Measurements from ENCODE around the gene SLBP. TPM values are rescaled to one million over a fixed set of nuclear protein-coding genes. Genes with fewer than 3 reads are reported as not detected.

Gene SLBP
- polyA plus RNA-seq, 1 experiment, result 36.9 TPM

GRCh38 chr4:1730532-1731135 lies 18.5 kb upstream of the SLBP start:
- Histone ChIP-seq H3K4me3 (ENCODE audit: low read depth, low read length) (no peak overlapping the region), H3K27me3 (ENCODE audit: control insufficient read depth, insufficient read depth, low read length) (no peaks in the 10 kb centered on the region), H3K36me3 (ENCODE audit: control insufficient read depth, insufficient read depth, low read length) (peaks cover 9% of the 10 kb centered on the region)
- ChIA-PET CTCF (interaction anchor here (0.6 to 3.2 kb wide), 13 partner anchors 10 to 377 kb away, joined by 3 to 23 read pairs (median 6); partner anchors contain the start of genes TACC3 and TMEM129), POLR2A (no interaction called here)
- DNase-seq (ENCODE audit: low read depth), result no peak
- no peak for TF ChIP-seq CTCF (IDR thresholded peaks at IDR 0.05; ENCODE audit: insufficient read depth, low read depth, low read length)

- no peak for TF ChIP-seq CTCF (IDR thresholded peaks at IDR 0.05; ENCODE audit: insufficient read depth, low read depth, low read length)
- CTCF ChIA-PET, result interaction anchor here (1.1 to 11.5 kb wide), 5 partner anchors 8 to 180 kb away, joined by 3 to 167 read pairs (median 9); partner anchors contain the start of genes TACC3 and TMEM129
- Histone ChIP-seq H3K4me3 (ENCODE audit: low read depth, low read length) (no peak overlapping the region), H3K36me3 (ENCODE audit: control insufficient read depth, insufficient read depth, low read length) (peaks cover 9% of the 10 kb centered on the region), H3K27me3 (ENCODE audit: control insufficient read depth, insufficient read depth, low read length) (no peaks in the 10 kb centered on the region)
- DNase-seq (ENCODE audit: low read depth), result no peak
- POLR2A ChIA-PET, result no interaction called here
These were observed 16.2 kb upstream of the SLBP start for GRCh38 chr4:1728061-1728980.

GRCh38 chr4:1727117-1728031 lies 15.3 kb upstream of the SLBP start:
- H3K4me3 ChIP-seq (ENCODE audit: low read depth, low read length), result no peak overlapping the region
- no peak for DNase-seq (ENCODE audit: low read depth)
- H3K36me3 ChIP-seq (ENCODE audit: control insufficient read depth, insufficient read depth, low read length), result peaks cover 9% of the 10 kb centered on the region
- H3K27me3 ChIP-seq (ENCODE audit: control insufficient read depth, insufficient read depth, low read length), result no peaks in the 10 kb centered on the region
- POLR2A ChIA-PET, result no interaction called here
- TF ChIP-seq CTCF (IDR thresholded peaks at IDR 0.05; ENCODE audit: insufficient read depth, low read depth, low read length), result no peak
- CTCF ChIA-PET, result interaction anchor here (0.6 to 11.5 kb wide), 12 partner anchors 9 to 372 kb away, joined by 3 to 167 read pairs (median 4); partner anchors contain the start of gene SLBP

GRCh38 chr4:1726146-1726934 lies 14.2 kb upstream of the SLBP start:
- peak; percentile 98 for TF ChIP-seq CTCF (IDR thresholded peaks at IDR 0.05; ENCODE audit: insufficient read depth, low read depth, low read length)
- DNase-seq (ENCODE audit: low read depth), result no peak
- Histone ChIP-seq H3K27me3 (ENCODE audit: control insufficient read depth, insufficient read depth, low read length) (no peaks in the 10 kb centered on the region), H3K36me3 (ENCODE audit: control insufficient read depth, insufficient read depth, low read length) (peaks cover 9% of the 10 kb centered on the region), H3K4me3 (ENCODE audit: low read depth, low read length) (no peak overlapping the region)
- CTCF ChIA-PET, result interaction anchor here (0.8 to 11.5 kb wide), 13 partner anchors 8 to 371 kb away, joined by 3 to 167 read pairs (median 5); partner anchors contain the start of gene SLBP
- POLR2A ChIA-PET, result no interaction called here
